Mesenchymal stem cell (in vitro differentiated cells and primary cell): ENCODE measurements around the gene EXD3.

Experiments used
- DNase-seq: peaks from one replicate; pipeline ENCODE4 v3.0.0-alpha.2; 2013
- H2AFZ ChIP-seq: one replicate; pipeline ENCODE4 v1.6.1; 2013; ENCODE audit warnings: low read depth, mild to moderate bottlenecking, control low read depth, inconsistent platforms, low read length, moderate library complexity
- H2AK5ac ChIP-seq: 2 replicates; pipeline ENCODE4 v1.6.1; 2013; ENCODE audit warnings: low read length, moderate library complexity, mild to moderate bottlenecking, inconsistent platforms; ENCODE audit not compliant: severe bottlenecking
- H2BK120ac ChIP-seq: one replicate; pipeline ENCODE4 v1.6.1; 2013; ENCODE audit warnings: low read depth, mild to moderate bottlenecking, inconsistent platforms, low read length, moderate library complexity
- H2BK12ac ChIP-seq, 2 experiments: one replicate each; pipeline ENCODE4 v1.6.1; 2013; ENCODE audit warnings: inconsistent platforms in 2 of 2, low read length in 2 of 2, mild to moderate bottlenecking in 2 of 2, moderate library complexity in 2 of 2, control low read depth in 1 of 2
- H2BK15ac ChIP-seq: one replicate; pipeline ENCODE4 v1.6.1; 2013; ENCODE audit warnings: mild to moderate bottlenecking, low read depth, inconsistent platforms; ENCODE audit not compliant: poor library complexity, severe bottlenecking
- H2BK5ac ChIP-seq: 2 replicates; pipeline ENCODE4 v1.6.1; 2013; ENCODE audit warnings: low read depth, mild to moderate bottlenecking, low read length, control low read depth, inconsistent platforms; ENCODE audit not compliant: poor library complexity, severe bottlenecking
- H3K14ac ChIP-seq, 2 experiments: one replicate each; pipeline ENCODE4 v1.6.1; 2013; ENCODE audit warnings: inconsistent platforms in 2 of 2, low read length in 2 of 2, control low read depth in 1 of 2, mild to moderate bottlenecking in 1 of 2, moderate library complexity in 1 of 2
- H3K18ac ChIP-seq, 2 experiments: one replicate each; pipeline ENCODE4 v1.6.1; 2013; ENCODE audit warnings: inconsistent platforms in 2 of 2, low read length in 2 of 2, control low read depth in 1 of 2, low read depth in 1 of 2, mild to moderate bottlenecking in 1 of 2
- H3K23ac ChIP-seq, 2 experiments: one replicate each; pipeline ENCODE4 v1.6.1; 2013; ENCODE audit warnings: inconsistent platforms in 2 of 2, low read length in 2 of 2, mild to moderate bottlenecking in 2 of 2, moderate library complexity in 2 of 2, control low read depth in 1 of 2
- H3K27ac ChIP-seq: 2 replicates; pipeline ENCODE4 v1.5.1; 2013; ENCODE audit warnings: mild to moderate bottlenecking, moderate library complexity, low read length, control low read depth, inconsistent platforms; ENCODE audit not compliant: poor library complexity, severe bottlenecking
- H3K27me3 ChIP-seq, 2 experiments: 2 replicates each; pipeline versions ENCODE4 v1.6.1 to v1.7.0; 2013; ENCODE audit warnings: low read length in 2 of 2, mild to moderate bottlenecking in 2 of 2, moderate library complexity in 2 of 2, control low read depth in 1 of 2, inconsistent platforms in 1 of 2; ENCODE audit not compliant: control insufficient read depth in 1 of 2, insufficient read depth in 1 of 2
- H3K36me3 ChIP-seq, 2 experiments: 2 replicates each; pipeline versions ENCODE4 v1.6.1 to v1.7.0; 2013; ENCODE audit warnings: low read length in 2 of 2, control low read depth in 1 of 2, inconsistent platforms in 1 of 2, low read depth in 1 of 2, mild to moderate bottlenecking in 1 of 2; ENCODE audit not compliant: insufficient read depth in 2 of 2, control insufficient read depth in 1 of 2
- H3K4ac ChIP-seq, 2 experiments: one replicate each; pipeline ENCODE4 v1.6.1; 2013; ENCODE audit warnings: inconsistent platforms in 2 of 2, low read length in 2 of 2, mild to moderate bottlenecking in 2 of 2, moderate library complexity in 2 of 2, control low read depth in 1 of 2, low read depth in 1 of 2
- H3K4me1 ChIP-seq: 2 replicates; pipeline ENCODE4 v1.6.1; 2013; ENCODE audit warnings: low read depth, low read length, control low read depth; ENCODE audit not compliant: control insufficient read depth, insufficient read depth
- H3K4me2 ChIP-seq: 2 replicates; pipeline ENCODE4 v1.6.1; 2013; ENCODE audit warnings: low read length, mild to moderate bottlenecking, inconsistent platforms; ENCODE audit not compliant: poor library complexity, severe bottlenecking
- H3K4me3 ChIP-seq, 2 experiments: 2 replicates each; pipeline versions ENCODE4 v1.5.1 to v1.7.0; 2013; ENCODE audit warnings: low read length in 2 of 2, mild to moderate bottlenecking in 2 of 2, control low read depth in 1 of 2, low read depth in 1 of 2; ENCODE audit not compliant: insufficient read depth in 1 of 2
- H3K79me1 ChIP-seq: replicated peaks from 2 replicates; pipeline ENCODE4 v1.6.1; 2013; ENCODE audit warnings: mild to moderate bottlenecking, control low read depth, low read length, inconsistent platforms; ENCODE audit not compliant: poor library complexity, severe bottlenecking
- H3K9ac ChIP-seq: 2 replicates; pipeline ENCODE4 v1.7.0; 2013; ENCODE audit warnings: mild to moderate bottlenecking, low read length, moderate library complexity
- H3K9me3 ChIP-seq: 2 replicates; pipeline ENCODE4 v1.7.0; 2013; ENCODE audit warnings: mild to moderate bottlenecking, low read length; ENCODE audit not compliant: control insufficient read depth
- H4K8ac ChIP-seq: one replicate; pipeline ENCODE4 v1.6.1; 2013; ENCODE audit warnings: inconsistent platforms, mild to moderate bottlenecking, low read length, moderate library complexity
- H4K91ac ChIP-seq: one replicate; pipeline ENCODE4 v1.6.1; 2013; ENCODE audit warnings: mild to moderate bottlenecking, low read length, inconsistent platforms
- WGBS: methylation state at CpG from one replicate; pipeline ENCODE4 v1.1.7; 2013; ENCODE audit warnings: mixed read lengths; 5-methylcytosine and 5-hydroxymethylcytosine counted together

Gene EXD3

DNA sequence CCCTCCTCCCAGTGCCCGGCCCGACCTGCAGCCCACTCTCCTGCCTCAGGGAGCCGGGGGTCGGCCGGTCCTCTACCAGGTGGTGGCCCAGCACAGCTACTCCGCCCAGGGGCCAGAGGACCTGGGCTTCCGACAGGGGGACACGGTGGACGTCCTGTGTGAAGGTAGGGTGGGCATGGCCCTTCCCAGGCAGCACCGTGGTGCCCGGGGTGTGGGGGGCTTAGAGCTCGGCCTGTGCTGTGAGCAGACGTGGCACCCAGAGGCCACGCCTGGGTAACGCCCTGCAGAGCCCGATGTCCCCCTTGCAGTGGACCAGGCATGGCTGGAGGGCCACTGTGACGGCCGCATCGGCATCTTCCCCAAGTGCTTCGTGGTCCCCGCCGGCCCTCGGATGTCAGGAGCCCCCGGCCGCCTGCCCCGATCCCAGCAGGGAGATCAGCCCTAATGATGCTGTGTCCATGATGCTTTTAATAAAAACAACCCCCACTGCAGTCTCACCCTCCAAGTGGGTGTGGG, 11.0 kb upstream of the EXD3 start:
- peaks cover 48% of the 10 kb centered on the region for H3K4me1 ChIP-seq
- H2BK15ac ChIP-seq: no peak overlapping the region
- H3K14ac ChIP-seq: peak overlapping the region in 1 of 2 experiments; percentile 46
- no peak overlapping the region for H3K27ac ChIP-seq
- 92% methylated on average over 26 of the region's 26 CpGs for WGBS
- H3K9me3 ChIP-seq: no peaks in the 10 kb centered on the region
- no peak overlapping the region for H4K8ac ChIP-seq
- no peak overlapping the region for H3K9ac ChIP-seq
- H2BK5ac ChIP-seq: no peak overlapping the region
- no peaks in the 10 kb centered on the region for H3K36me3 ChIP-seq
- no peak overlapping the region for H2AFZ ChIP-seq
- DNase-seq: no peak
- no peak overlapping the region for H2BK120ac ChIP-seq
- peak overlapping the region in 1 of 2 experiments; percentile 29 for H3K4me3 ChIP-seq
- H3K27me3 ChIP-seq: peaks cover 3 to 17% of the 10 kb centered on the region in 2 experiments
- no peaks in the 10 kb centered on the region for H3K79me1 ChIP-seq
- no peak overlapping the region for H3K4ac ChIP-seq
- H2BK12ac ChIP-seq: no peak overlapping the region
- no peak overlapping the region for H3K23ac ChIP-seq
- no peak overlapping the region for H4K91ac ChIP-seq
- H2AK5ac ChIP-seq: no peak overlapping the region
- H3K18ac ChIP-seq: no peak overlapping the region
- no peak overlapping the region for H3K4me2 ChIP-seq

DNA sequence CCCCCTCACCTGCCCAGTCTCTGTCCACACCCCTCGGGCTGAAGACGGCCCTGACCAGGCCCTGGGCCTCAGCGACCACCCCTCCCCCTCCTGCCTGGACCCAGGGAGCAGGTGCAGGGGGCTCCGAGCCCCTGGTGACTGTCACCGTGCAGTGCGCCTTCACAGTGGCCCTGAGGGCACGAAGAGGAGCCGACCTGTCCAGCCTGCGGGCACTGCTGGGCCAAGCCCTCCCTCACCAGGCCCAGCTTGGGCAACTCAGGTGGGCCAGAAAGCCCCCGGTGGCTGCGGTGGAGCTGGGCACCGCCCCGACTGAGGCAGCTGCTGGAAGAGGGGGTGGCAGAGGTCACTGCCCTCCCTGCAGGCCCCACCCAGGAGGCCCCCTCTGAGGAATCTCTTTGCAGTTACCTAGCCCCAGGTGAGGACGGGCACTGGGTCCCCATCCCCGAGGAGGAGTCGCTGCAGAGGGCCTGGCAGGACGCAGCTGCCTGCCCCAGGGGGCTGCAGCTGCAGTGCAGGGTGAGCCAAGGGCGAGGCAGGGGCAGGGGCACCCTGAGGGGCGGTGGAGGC, 10.5 kb upstream of the EXD3 start:
- Histone ChIP-seq H2AK5ac (no peak overlapping the region), H3K18ac (no peak overlapping the region), H3K36me3 (no peaks in the 10 kb centered on the region), H3K4me2 (no peak overlapping the region), H2BK15ac (no peak overlapping the region), H3K27ac (no peak overlapping the region), H2BK120ac (no peak overlapping the region), H3K27me3 (peaks cover 3 to 14% of the 10 kb centered on the region in 2 experiments), H3K23ac (no peak overlapping the region), H3K79me1 (no peaks in the 10 kb centered on the region), H2AFZ (no peak overlapping the region), H4K8ac (no peak overlapping the region), H3K4ac (no peak overlapping the region), H2BK5ac (no peak overlapping the region), H3K4me1 (peaks cover 48% of the 10 kb centered on the region), H4K91ac (no peak overlapping the region), H3K14ac (no peak overlapping the region), H3K4me3 (no peak overlapping the region), H3K9ac (no peak overlapping the region), H3K9me3 (no peaks in the 10 kb centered on the region), H2BK12ac (no peak overlapping the region)
- DNase-seq: no peak
- WGBS: 78% methylated on average over 19 of the region's 19 CpGs

DNA sequence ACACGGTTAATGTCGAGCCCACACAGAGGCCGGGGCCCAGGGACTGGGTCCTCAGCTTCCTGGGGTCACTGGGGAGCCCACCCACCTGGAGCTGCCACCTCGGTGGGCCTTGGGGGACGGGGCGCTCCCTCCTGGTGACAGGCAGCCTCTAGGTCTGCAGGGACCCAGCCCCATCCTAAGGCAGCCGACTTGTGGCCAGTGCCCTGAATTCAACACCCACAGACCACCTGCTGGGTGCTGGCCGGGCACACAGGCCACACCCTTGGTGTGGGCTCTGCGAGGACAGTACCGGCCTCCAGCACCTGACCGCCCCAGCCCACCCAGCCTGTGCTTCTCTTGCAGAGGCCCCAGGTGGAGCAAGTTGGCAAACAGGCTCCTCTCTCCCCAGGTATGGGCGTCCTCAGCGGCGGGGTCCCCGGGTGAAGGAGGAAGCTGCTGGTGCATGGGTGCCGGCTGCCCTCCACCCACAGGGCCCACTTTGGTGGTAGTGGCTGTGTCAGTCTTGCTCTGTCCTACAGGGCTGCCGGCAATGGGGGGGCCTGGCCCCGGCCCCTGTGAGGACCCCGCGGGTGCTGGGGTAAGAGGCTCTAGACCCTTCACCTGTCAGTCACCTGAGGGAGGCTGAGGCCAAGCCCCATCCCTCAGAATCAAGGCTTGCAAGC, 9.9 kb upstream of the EXD3 start:
- no peak overlapping the region for H3K4ac ChIP-seq
- H3K27ac ChIP-seq: no peak overlapping the region
- no peak overlapping the region for H3K4me3 ChIP-seq
- peaks cover 48% of the 10 kb centered on the region for H3K4me1 ChIP-seq
- H3K27me3 ChIP-seq: peaks cover 3 to 11% of the 10 kb centered on the region in 2 experiments
- H3K9me3 ChIP-seq: no peaks in the 10 kb centered on the region
- 93% methylated on average over 16 of the region's 20 CpGs for WGBS
- no peaks in the 10 kb centered on the region for H3K36me3 ChIP-seq
- H2BK12ac ChIP-seq: no peak overlapping the region
- H3K14ac ChIP-seq: no peak overlapping the region
- H3K9ac ChIP-seq: no peak overlapping the region
- H3K4me2 ChIP-seq: no peak overlapping the region
- no peaks in the 10 kb centered on the region for H3K79me1 ChIP-seq
- no peak overlapping the region for H2AFZ ChIP-seq
- no peak overlapping the region for H4K91ac ChIP-seq
- no peak overlapping the region for H2BK5ac ChIP-seq
- no peak overlapping the region for H4K8ac ChIP-seq
- H3K23ac ChIP-seq: no peak overlapping the region
- H2AK5ac ChIP-seq: no peak overlapping the region
- no peak overlapping the region for H2BK15ac ChIP-seq
- H2BK120ac ChIP-seq: no peak overlapping the region
- no peak overlapping the region for H3K18ac ChIP-seq
- no peak for DNase-seq

DNA sequence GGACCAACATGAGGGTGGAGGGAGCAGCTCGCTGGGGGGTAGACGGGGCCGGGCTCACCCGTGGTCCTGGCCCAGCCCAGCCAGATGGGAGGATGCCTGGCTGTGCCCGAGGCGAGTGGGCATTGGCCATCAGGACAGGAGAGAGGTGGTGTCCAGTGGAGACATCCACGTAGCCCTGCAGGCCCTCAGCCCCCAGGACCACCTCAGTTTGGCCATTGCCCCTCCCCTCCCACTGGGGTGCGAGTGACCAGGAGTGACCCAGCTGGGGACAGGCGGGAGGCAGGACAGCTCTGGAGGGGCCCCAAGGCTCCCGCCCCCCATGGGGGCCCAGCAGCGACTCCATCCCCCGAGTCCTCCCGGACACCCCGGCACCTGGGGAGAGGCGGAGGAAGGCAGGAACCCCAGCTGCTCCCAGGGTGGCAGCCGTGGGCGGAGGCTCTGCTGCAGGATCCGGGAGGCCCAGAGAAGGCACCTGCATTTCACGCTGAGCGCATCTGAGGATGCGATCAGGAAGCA, 8.5 kb upstream of the EXD3 start:
- no peak overlapping the region for H3K9ac ChIP-seq
- no peak overlapping the region for H3K27ac ChIP-seq
- peaks cover 38% of the 10 kb centered on the region for H3K4me1 ChIP-seq
- H4K91ac ChIP-seq: no peak overlapping the region
- no peaks in the 10 kb centered on the region for H3K79me1 ChIP-seq
- no peak overlapping the region for H2BK15ac ChIP-seq
- H3K4ac ChIP-seq: no peak overlapping the region
- no peak for DNase-seq
- no peak overlapping the region for H2BK5ac ChIP-seq
- no peak overlapping the region for H3K23ac ChIP-seq
- H3K4me3 ChIP-seq: no peak overlapping the region
- no peak overlapping the region for H3K4me2 ChIP-seq
- no peak overlapping the region for H2BK12ac ChIP-seq
- H3K27me3 ChIP-seq: peaks cover 0 to 3% of the 10 kb centered on the region in 2 experiments
- no peak overlapping the region for H4K8ac ChIP-seq
- H2AK5ac ChIP-seq: no peak overlapping the region
- 82% methylated on average over 18 of the region's 21 CpGs for WGBS
- no peaks in the 10 kb centered on the region for H3K9me3 ChIP-seq
- no peak overlapping the region for H3K18ac ChIP-seq
- no peak overlapping the region for H3K14ac ChIP-seq
- H2AFZ ChIP-seq: no peak overlapping the region
- no peaks in the 10 kb centered on the region for H3K36me3 ChIP-seq
- H2BK120ac ChIP-seq: no peak overlapping the region
